CD14-positive monocyte (primary cell): ENCODE results near the gene CEP20. TPM values are rescaled to one million over a fixed set of nuclear protein-coding genes. Genes with fewer than 3 reads are reported as not detected.

Experiments used
- DNase-seq, 3 donors: peaks; one replicate each; pipeline ENCODE4 v3.0.0-alpha.2; 2011 to 2022
- H2AFZ ChIP-seq: 2 replicates; pipeline ENCODE4 v1.6.0; 2012; ENCODE audit warnings: mild to moderate bottlenecking, low read depth, low read length, inconsistent platforms; ENCODE audit not compliant: insufficient read depth, poor library complexity, severe bottlenecking
- H3K27ac ChIP-seq, 2 donors: 1 replicate in 1 of 2; 2 replicates in 1 of 2; pipeline ENCODE4 v1.5.1; 2012 to 2013; ENCODE audit warnings: low read length in 2 of 2, control low read depth in 1 of 2, inconsistent platforms in 1 of 2, low read depth in 1 of 2, mild to moderate bottlenecking in 1 of 2
- H3K27me3 ChIP-seq, 2 donors: one replicate each; pipeline versions ENCODE4 v1.6.0 to v1.6.1; 2011 to 2013; ENCODE audit warnings: low read length in 2 of 2; ENCODE audit not compliant: control insufficient read depth in 2 of 2, insufficient read depth in 2 of 2
- H3K36me3 ChIP-seq, 2 donors: replicated peaks in 1 of 2; 1 replicate in 1 of 2; 2 replicates in 1 of 2; pipeline versions ENCODE4 v1.5.1 to v1.6.1; 2012 to 2013; ENCODE audit warnings: low read length in 2 of 2, control low read depth in 1 of 2, inconsistent platforms in 1 of 2, mild to moderate bottlenecking in 1 of 2; ENCODE audit not compliant: insufficient read depth in 2 of 2, control insufficient read depth in 1 of 2
- H3K4me1 ChIP-seq, 2 donors: 1 replicate in 1 of 2; 2 replicates in 1 of 2; pipeline versions ENCODE4 v1.5.1 to v1.6.1; 2012 to 2013; ENCODE audit warnings: low read length in 2 of 2, control low read depth in 1 of 2, inconsistent platforms in 1 of 2, mild to moderate bottlenecking in 1 of 2, moderate library complexity in 1 of 2; ENCODE audit not compliant: insufficient read depth in 2 of 2, control insufficient read depth in 1 of 2
- H3K4me2 ChIP-seq: replicated peaks from 2 replicates; pipeline ENCODE3; 2012; ENCODE audit warnings: low read length, moderate library complexity, mild to moderate bottlenecking; ENCODE audit not compliant: poor library complexity, severe bottlenecking; ENCODE audit errors: extremely low read depth
- H3K4me3 ChIP-seq, 3 experiments: fragments of 200-600 bp in 1 of 3; sonication (generic) in 1 of 3; replicated peaks in 1 of 3; 1 replicate in 2 of 3; 2 replicates in 1 of 3; pipeline ENCODE4 v1.5.1; 2011 to 2013; ENCODE audit warnings: low read length in 3 of 3, mild to moderate bottlenecking in 3 of 3, control low read depth in 2 of 3, low read depth in 2 of 3, inconsistent platforms in 1 of 3, moderate library complexity in 1 of 3
- H3K79me2 ChIP-seq: 2 replicates; pipeline ENCODE4 v1.6.0; 2012; ENCODE audit warnings: mild to moderate bottlenecking, control low read depth, inconsistent platforms, low read length, moderate library complexity; ENCODE audit not compliant: insufficient read depth
- H3K9ac ChIP-seq: 2 replicates; pipeline ENCODE4 v1.6.0; 2017; ENCODE audit warnings: low read length, mild to moderate bottlenecking; ENCODE audit not compliant: insufficient read depth, poor library complexity, severe bottlenecking
- H3K9me3 ChIP-seq, 2 donors: replicated peaks in 1 of 2; 1 replicate in 1 of 2; 2 replicates in 1 of 2; pipeline versions ENCODE4 v1.5.1 to v1.6.1; 2012 to 2013; ENCODE audit warnings: low read length in 2 of 2, control low read depth in 1 of 2; ENCODE audit not compliant: control insufficient read depth in 1 of 2, insufficient read depth in 1 of 2
- H4K20me1 ChIP-seq: 2 replicates; pipeline ENCODE4 v1.6.0; 2012; ENCODE audit warnings: mild to moderate bottlenecking, low read length, control low read depth, moderate library complexity; ENCODE audit not compliant: insufficient read depth
- H3K27ac Mint-ChIP-seq, 7 donors: one replicate each; pipeline ENCODE4 v1.8.0; 2020; ENCODE audit warnings: mild to moderate bottlenecking in 7 of 7, mixed read lengths in 7 of 7, moderate library complexity in 6 of 7, inconsistent platforms in 2 of 7
- H3K27me3 Mint-ChIP-seq, 3 donors: one replicate each; pipeline ENCODE4 v1.8.0; 2021 to 2022; ENCODE audit warnings: low read depth in 3 of 3, mild to moderate bottlenecking in 3 of 3, mixed read lengths in 3 of 3, moderate library complexity in 3 of 3, inconsistent platforms in 1 of 3
- H3K36me3 Mint-ChIP-seq, 2 donors: one replicate each; pipeline ENCODE4 v1.8.0; 2020; ENCODE audit warnings: mixed read lengths in 2 of 2, inconsistent platforms in 1 of 2, mild to moderate bottlenecking in 1 of 2
- H3K4me1 Mint-ChIP-seq: one replicate; pipeline ENCODE4 v1.8.0; 2020; ENCODE audit warnings: mild to moderate bottlenecking, mixed read lengths
- H3K4me3 Mint-ChIP-seq, 2 donors: one replicate each; pipeline ENCODE4 v1.8.0; 2020; ENCODE audit warnings: mild to moderate bottlenecking in 2 of 2, mixed read lengths in 2 of 2, moderate library complexity in 1 of 2
- H3K9me3 Mint-ChIP-seq, 7 donors: one replicate each; pipeline ENCODE4 v1.8.0; 2020 to 2022; ENCODE audit warnings: mixed read lengths in 7 of 7, mild to moderate bottlenecking in 6 of 7, moderate library complexity in 6 of 7, inconsistent platforms in 2 of 7
- WGBS: methylation state at CpG from one replicate; pipeline ENCODE4 v1.1.5; 2013; ENCODE audit warnings: missing lambda C conversion rate; ENCODE audit not compliant: insufficient coverage; 5-methylcytosine and 5-hydroxymethylcytosine counted together
- intact Hi-C, 2 donors: fragments of 100-400 bp; cut with micrococcal nuclease; formaldehyde crosslinking; loops; one replicate each; pipeline versions ENCODE4 v1.15.0 to v1.15.1; 2023
- polyA plus RNA-seq, 3 donors: library from polyadenylated mRNA; depleted of rRNA in 1 of 3; unstranded in 2 of 3; stranded (reverse) in 1 of 3; fragments of 300-500 nt in 2 of 3; fragments of >200 nt in 1 of 3; fragmentation: Illumina TruSeq in 2 of 3; gene quantifications; 1 replicate in 2 of 3; 2 replicates in 1 of 3; pipeline ENCODE4 v1.2.3, GENCODE V29; 2012 to 2021
- TF ChIP-seq, protein P1 (sequence below): fragments of 200-600 bp; IDR thresholded peaks from one replicate; pipeline ENCODE4 v1.8.0; 2022; ENCODE audit warnings: antibody characterized with exemption, mild to moderate bottlenecking

CEP20 gene
- polyA plus RNA-seq, 3 donors: 11.6 to 27.3 (median 24.7) TPM

DNA sequence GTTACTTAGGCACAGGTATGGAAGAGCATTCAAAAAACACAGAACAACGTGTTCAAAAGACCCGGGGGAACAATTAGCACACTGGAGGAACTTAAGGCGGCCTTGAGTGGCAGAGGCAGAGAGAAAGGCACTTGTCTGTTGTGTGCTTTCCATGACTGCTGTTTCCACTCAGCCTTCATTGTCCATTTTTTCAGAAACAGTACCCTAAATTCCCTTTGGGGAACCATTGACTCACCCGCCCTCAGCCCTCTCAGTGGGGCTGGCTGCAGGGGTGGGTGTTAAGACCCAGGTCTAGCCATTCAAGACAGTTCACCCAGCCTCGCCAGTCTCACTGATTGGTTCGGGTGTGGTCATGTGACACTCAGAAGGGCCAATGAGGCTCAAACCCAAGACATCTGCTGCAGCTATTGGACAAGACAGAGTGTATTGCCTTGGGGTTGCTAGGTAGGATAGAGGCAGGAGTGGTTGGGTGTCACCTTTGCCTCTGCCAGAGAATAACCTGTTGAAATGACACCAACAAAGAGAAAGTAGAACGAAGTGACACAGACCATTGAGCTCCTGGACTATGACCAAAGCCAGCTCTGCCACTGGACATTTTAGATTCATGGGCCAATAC, 19.6 kb upstream of the CEP20 start:
- WGBS: 93% methylated on average over 4 of the region's 7 CpGs

DNA sequence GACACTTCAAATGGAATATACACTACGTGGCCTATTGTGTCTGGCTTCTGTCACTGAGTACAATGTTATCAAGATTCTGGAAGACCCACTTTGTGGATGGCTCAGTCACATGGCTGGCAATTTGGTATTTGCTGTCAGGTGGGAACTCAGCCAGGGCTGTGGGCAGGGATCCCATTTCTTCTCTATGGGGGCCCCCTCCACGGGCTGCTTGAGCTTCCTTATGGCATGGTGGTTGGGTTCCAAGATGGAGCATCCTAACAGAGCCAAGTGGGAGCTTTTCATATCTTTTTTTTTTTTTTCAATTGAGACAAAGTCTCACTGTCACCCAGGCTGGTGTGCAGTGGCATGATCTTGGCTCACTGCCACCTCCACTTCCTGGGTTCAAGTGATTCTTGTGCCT, 18.0 kb upstream of the CEP20 start:
- H3K4me3 ChIP-seq: no peak overlapping the region
- no peaks in the 10 kb centered on the region for H3K27me3 ChIP-seq
- H3K4me1 Mint-ChIP-seq: no peaks in the 10 kb centered on the region
- 100% methylated on average over 1 of the region's 2 CpGs for WGBS
- H3K27ac Mint-ChIP-seq: no peak overlapping the region
- intact Hi-C loops: no loop called here
- H3K9ac ChIP-seq: no peak overlapping the region
- no peak overlapping the region for H3K4me3 Mint-ChIP-seq
- H3K4me2 ChIP-seq: no peak overlapping the region
- TF ChIP-seq, protein P1, sequence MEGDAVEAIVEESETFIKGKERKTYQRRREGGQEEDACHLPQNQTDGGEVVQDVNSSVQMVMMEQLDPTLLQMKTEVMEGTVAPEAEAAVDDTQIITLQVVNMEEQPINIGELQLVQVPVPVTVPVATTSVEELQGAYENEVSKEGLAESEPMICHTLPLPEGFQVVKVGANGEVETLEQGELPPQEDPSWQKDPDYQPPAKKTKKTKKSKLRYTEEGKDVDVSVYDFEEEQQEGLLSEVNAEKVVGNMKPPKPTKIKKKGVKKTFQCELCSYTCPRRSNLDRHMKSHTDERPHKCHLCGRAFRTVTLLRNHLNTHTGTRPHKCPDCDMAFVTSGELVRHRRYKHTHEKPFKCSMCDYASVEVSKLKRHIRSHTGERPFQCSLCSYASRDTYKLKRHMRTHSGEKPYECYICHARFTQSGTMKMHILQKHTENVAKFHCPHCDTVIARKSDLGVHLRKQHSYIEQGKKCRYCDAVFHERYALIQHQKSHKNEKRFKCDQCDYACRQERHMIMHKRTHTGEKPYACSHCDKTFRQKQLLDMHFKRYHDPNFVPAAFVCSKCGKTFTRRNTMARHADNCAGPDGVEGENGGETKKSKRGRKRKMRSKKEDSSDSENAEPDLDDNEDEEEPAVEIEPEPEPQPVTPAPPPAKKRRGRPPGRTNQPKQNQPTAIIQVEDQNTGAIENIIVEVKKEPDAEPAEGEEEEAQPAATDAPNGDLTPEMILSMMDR: no peak
- H3K36me3 ChIP-seq: no peaks in the 10 kb centered on the region
- peaks cover 0 to 10% (median 7%) of the 10 kb centered on the region in 7 donors for H3K9me3 Mint-ChIP-seq
- H2AFZ ChIP-seq: no peak overlapping the region
- no peaks in the 10 kb centered on the region for H3K4me1 ChIP-seq
- no peak overlapping the region for H3K27ac ChIP-seq
- H3K27me3 Mint-ChIP-seq: peaks cover 2% of the 10 kb centered on the region in 3 donors
- no peak for DNase-seq
- H3K79me2 ChIP-seq: no peaks in the 10 kb centered on the region
- H3K9me3 ChIP-seq: peaks cover 0 to 8% of the 10 kb centered on the region in 2 donors
- no peaks in the 10 kb centered on the region for H3K36me3 Mint-ChIP-seq
- H4K20me1 ChIP-seq: no peaks in the 10 kb centered on the region

More for the DNA sequence above, 19.6 kb upstream of the CEP20 start:
- H3K79me2 ChIP-seq: no peaks in the 10 kb centered on the region
- H3K4me3 ChIP-seq: no peak overlapping the region
- H3K27ac Mint-ChIP-seq: no peak overlapping the region
- H2AFZ ChIP-seq: no peak overlapping the region
- H4K20me1 ChIP-seq: no peaks in the 10 kb centered on the region
- intact Hi-C loops: no loop called here
- peaks cover 0 to 10% (median 7%) of the 10 kb centered on the region in 7 donors for H3K9me3 Mint-ChIP-seq
- no peaks in the 10 kb centered on the region for H3K36me3 ChIP-seq
- H3K4me1 Mint-ChIP-seq: peaks cover 5% of the 10 kb centered on the region
- H3K9me3 ChIP-seq: peaks cover 0 to 8% of the 10 kb centered on the region in 2 donors
- H3K27me3 Mint-ChIP-seq: peaks cover 2% of the 10 kb centered on the region in 3 donors
- H3K9ac ChIP-seq: no peak overlapping the region
- no peak overlapping the region for H3K4me2 ChIP-seq
- H3K4me1 ChIP-seq: peaks cover 0 to 3% of the 10 kb centered on the region in 2 donors
- DNase-seq: peak; percentile 5 to 43 (median 9)
- no peaks in the 10 kb centered on the region for H3K36me3 Mint-ChIP-seq
- TF ChIP-seq, protein P1: no peak
- H3K27me3 ChIP-seq: no peaks in the 10 kb centered on the region
- H3K4me3 Mint-ChIP-seq: no peak overlapping the region
- H3K27ac ChIP-seq: no peak overlapping the region
